Sigmoid colon (tissue), 7 donors: ENCODE data around the gene MAML1. TPM values are rescaled to one million over a fixed set of nuclear protein-coding genes. Genes with fewer than 3 reads are reported as not detected.

ENCODE experiments used
- DNase-seq: peaks from one replicate; pipeline ENCODE4 v3.0.0-alpha.2; 2019
- H3K27ac ChIP-seq, 4 donors: fragments of 200-600 bp; sonication (generic); one replicate each; pipeline ENCODE4 v1.5.1; 2016 to 2019; ENCODE audit warnings: mild to moderate bottlenecking in 1 of 4
- H3K27me3 ChIP-seq, 3 donors: fragments of 200-600 bp; sonication (generic); one replicate each; pipeline ENCODE4 v1.5.1; 2019; ENCODE audit warnings: mild to moderate bottlenecking in 1 of 3
- H3K36me3 ChIP-seq, 4 donors: fragments of 200-600 bp; sonication (generic); one replicate each; pipeline ENCODE4 v1.5.1; 2016 to 2019
- H3K4me1 ChIP-seq, 4 donors: fragments of 200-600 bp; sonication (generic); one replicate each; pipeline ENCODE4 v1.5.1; 2017 to 2019
- H3K4me3 ChIP-seq, 4 donors: fragments of 200-600 bp; sonication (generic); one replicate each; pipeline ENCODE4 v1.5.1; 2017 to 2019; ENCODE audit warnings: mild to moderate bottlenecking in 2 of 4, moderate library complexity in 1 of 4
- H3K9me3 ChIP-seq, 4 donors: fragments of 200-600 bp in 3 of 4; sonication (generic) in 3 of 4; one replicate each; pipeline versions ENCODE4 v1.5.1 to v1.6.1; 2013 to 2019
- EP300 ChIP-seq, 4 donors: sonication (generic); formaldehyde crosslinking; IDR thresholded peaks; one replicate each; pipeline ENCODE4 v1.6.1; 2017; ENCODE audit warnings: antibody characterized with exemption in 4 of 4
- POLR2A ChIP-seq, 2 donors: fragments of 450-650 bp; IDR thresholded peaks; one replicate each; pipeline ENCODE4 v1.6.1; 2016; ENCODE audit warnings: antibody characterized with exemption in 2 of 2, mild to moderate bottlenecking in 2 of 2, moderate library complexity in 2 of 2
- POLR2AphosphoS5 ChIP-seq, 4 donors: sonication (generic); formaldehyde crosslinking; IDR thresholded peaks; one replicate each; pipeline ENCODE4 v1.6.1; 2017; ENCODE audit warnings: antibody characterized with exemption in 4 of 4
- WGBS, 2 donors: extraction: QIAGEN DNeasy Blood & Tissue Kit; methylation state at CpG; one replicate each; pipeline ENCODE4 v1.1.7; 2013; 5-methylcytosine and 5-hydroxymethylcytosine counted together
- intact Hi-C: fragments of 100-400 bp; cut with DNase I; formaldehyde crosslinking; loops from one replicate; pipeline ENCODE4 v1.15.1; 2023
- polyA plus RNA-seq, 3 donors: library from polyadenylated mRNA; stranded (reverse); fragments of 200-250 nt; gene quantifications; one replicate each; pipeline ENCODE4 v1.2.3, GENCODE V29; 2013
- total RNA-seq, 4 donors: library from RNA; depleted of rRNA; stranded (reverse); fragments of >200 nt; gene quantifications; one replicate each; pipeline ENCODE4 v1.1.0, GENCODE V29; 2016
- TF ChIP-seq, protein P1 (sequence below), 4 experiments: fragments of 450-650 bp in 3 of 4; fragments of 200-600 bp in 1 of 4; IDR thresholded peaks; one replicate each; pipeline ENCODE4 v1.5.1; 2016 to 2019; ENCODE audit warnings: antibody characterized with exemption in 4 of 4, mild to moderate bottlenecking in 3 of 4, moderate library complexity in 2 of 4
- donor health status: healthy with polysubstance abuse.
- donor health status: Bipolar disorder and iron deficiency.
- donor health status: healthy.

The MAML1 gene
- total and polyA plus RNA-seq, 7 donors = 7.2 to 30.2 (median 18.1) TPM

DNA sequence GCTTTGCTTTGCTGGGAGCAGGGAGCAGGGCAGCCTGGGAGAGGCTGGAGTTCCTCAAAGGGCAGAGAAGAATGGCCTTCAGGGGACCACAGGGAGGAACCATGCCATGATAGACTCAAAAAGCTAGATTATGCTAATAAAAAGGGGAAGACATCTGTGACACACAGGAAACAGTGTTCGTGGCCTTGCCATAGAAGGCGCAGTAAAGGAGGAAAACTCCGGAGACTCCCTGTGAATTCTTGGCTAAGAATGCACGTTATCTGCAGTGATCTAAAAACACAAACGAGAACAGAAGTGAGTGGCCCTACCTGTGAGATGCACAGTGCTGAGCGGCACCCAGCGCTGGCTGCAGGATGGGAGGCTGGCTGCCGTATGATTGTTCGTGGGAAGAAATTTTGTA lies 45.3 kb downstream of the MAML1 start:
- no peaks in the 10 kb centered on the region for H3K9me3 ChIP-seq
- WGBS, 2 donors = 81 to 87% methylated on average over 9 of the region's 9 CpGs
- no peak overlapping the region for H3K27ac ChIP-seq
- peaks cover 15 to 78% (median 46%) of the 10 kb centered on the region in 4 donors for H3K36me3 ChIP-seq
- H3K4me3 ChIP-seq = no peak overlapping the region
- H3K4me1 ChIP-seq = peaks cover 0 to 11% (median 10%) of the 10 kb centered on the region in 4 donors
- no peak for DNase-seq
- intact Hi-C loops = no loop called here
- no peak for TF ChIP-seq POLR2A (IDR thresholded peaks at IDR 0.05)
- TF ChIP-seq, protein P1, sequence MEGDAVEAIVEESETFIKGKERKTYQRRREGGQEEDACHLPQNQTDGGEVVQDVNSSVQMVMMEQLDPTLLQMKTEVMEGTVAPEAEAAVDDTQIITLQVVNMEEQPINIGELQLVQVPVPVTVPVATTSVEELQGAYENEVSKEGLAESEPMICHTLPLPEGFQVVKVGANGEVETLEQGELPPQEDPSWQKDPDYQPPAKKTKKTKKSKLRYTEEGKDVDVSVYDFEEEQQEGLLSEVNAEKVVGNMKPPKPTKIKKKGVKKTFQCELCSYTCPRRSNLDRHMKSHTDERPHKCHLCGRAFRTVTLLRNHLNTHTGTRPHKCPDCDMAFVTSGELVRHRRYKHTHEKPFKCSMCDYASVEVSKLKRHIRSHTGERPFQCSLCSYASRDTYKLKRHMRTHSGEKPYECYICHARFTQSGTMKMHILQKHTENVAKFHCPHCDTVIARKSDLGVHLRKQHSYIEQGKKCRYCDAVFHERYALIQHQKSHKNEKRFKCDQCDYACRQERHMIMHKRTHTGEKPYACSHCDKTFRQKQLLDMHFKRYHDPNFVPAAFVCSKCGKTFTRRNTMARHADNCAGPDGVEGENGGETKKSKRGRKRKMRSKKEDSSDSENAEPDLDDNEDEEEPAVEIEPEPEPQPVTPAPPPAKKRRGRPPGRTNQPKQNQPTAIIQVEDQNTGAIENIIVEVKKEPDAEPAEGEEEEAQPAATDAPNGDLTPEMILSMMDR (IDR thresholded peaks at IDR 0.05) = no peak
- H3K27me3 ChIP-seq = no peaks in the 10 kb centered on the region

DNA sequence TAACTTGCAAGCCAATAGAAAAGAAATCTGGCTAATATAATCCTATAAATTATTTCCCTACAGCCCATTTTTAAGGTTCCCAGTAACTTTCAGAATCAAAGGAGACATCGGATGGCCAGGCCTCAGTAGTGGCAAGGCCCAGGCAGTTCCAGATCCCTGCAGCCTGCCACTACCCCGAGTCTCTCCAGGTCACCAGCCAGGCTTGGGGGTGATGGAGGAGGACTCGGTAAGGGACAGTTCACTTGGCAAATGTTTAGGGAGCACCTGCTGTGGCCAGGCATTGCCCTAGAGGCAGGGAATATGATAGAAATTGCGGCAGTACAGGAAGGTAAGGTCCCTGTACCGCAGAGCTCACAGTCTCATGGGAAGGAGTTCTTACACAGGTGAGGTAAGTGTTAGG lies 46.0 kb downstream of the MAML1 start:
- H3K9me3 ChIP-seq = no peaks in the 10 kb centered on the region
- H3K4me1 ChIP-seq = peaks cover 0 to 11% (median 10%) of the 10 kb centered on the region in 4 donors
- H3K27me3 ChIP-seq = no peaks in the 10 kb centered on the region
- intact Hi-C loops = no loop called here
- DNase-seq = no peak
- H3K36me3 ChIP-seq = peaks cover 10 to 71% (median 40%) of the 10 kb centered on the region in 4 donors
- no peak for TF ChIP-seq EP300 (IDR thresholded peaks at IDR 0.05)
- no peak for TF ChIP-seq POLR2AphosphoS5 (IDR thresholded peaks at IDR 0.05)
- TF ChIP-seq POLR2A (IDR thresholded peaks at IDR 0.05) = no peak
- TF ChIP-seq, protein P1 (IDR thresholded peaks at IDR 0.05) = no peak
- H3K27ac ChIP-seq = no peak overlapping the region
- no peak overlapping the region for H3K4me3 ChIP-seq
- WGBS, 2 donors = 96% methylated on average over 5 of the region's 5 CpGs

GRCh38 chr5:179779826-179780225 lies 47.2 kb downstream of the MAML1 start:
- no peak overlapping the region for H3K4me3 ChIP-seq

GRCh38 chr5:179780362-179780761 lies 47.7 kb downstream of the MAML1 start:
- H3K27ac ChIP-seq = no peak overlapping the region
- peaks cover 0 to 11% (median 10%) of the 10 kb centered on the region in 4 donors for H3K4me1 ChIP-seq
- no peaks in the 10 kb centered on the region for H3K9me3 ChIP-seq
- intact Hi-C loops = no loop called here
- peaks cover 9 to 53% (median 22%) of the 10 kb centered on the region in 4 donors for H3K36me3 ChIP-seq
- DNase-seq = peak; percentile 65
- no peak overlapping the region for H3K4me3 ChIP-seq
- WGBS, 2 donors = 88 to 91% methylated on average over 7 of the region's 7 CpGs
- no peaks in the 10 kb centered on the region for H3K27me3 ChIP-seq
- TF ChIP-seq EP300 (IDR thresholded peaks at IDR 0.05) (no peak), POLR2A (IDR thresholded peaks at IDR 0.05) (no peak), POLR2AphosphoS5 (IDR thresholded peaks at IDR 0.05) (no peak)
- TF ChIP-seq, protein P1 (IDR thresholded peaks at IDR 0.05) = no peak

More at GRCh38 chr5:179779826-179780225, 47.2 kb downstream of the MAML1 start:
- Histone ChIP-seq H3K9me3 (no peaks in the 10 kb centered on the region), H3K27me3 (no peaks in the 10 kb centered on the region), H3K36me3 (peaks cover 9 to 59% (median 28%) of the 10 kb centered on the region in 4 donors), H3K4me1 (peaks cover 0 to 11% (median 10%) of the 10 kb centered on the region in 4 donors), H3K27ac (no peak overlapping the region)
- 92 to 94% methylated on average over 4 of the region's 4 CpGs for WGBS, 2 donors
- intact Hi-C loops = no loop called here
- DNase-seq = no peak
- TF ChIP-seq POLR2AphosphoS5 (IDR thresholded peaks at IDR 0.05) = no peak
- TF ChIP-seq EP300 (IDR thresholded peaks at IDR 0.05) = no peak
- TF ChIP-seq, protein P1 (IDR thresholded peaks at IDR 0.05) = no peak
- TF ChIP-seq POLR2A (IDR thresholded peaks at IDR 0.05) = no peak

DNA sequence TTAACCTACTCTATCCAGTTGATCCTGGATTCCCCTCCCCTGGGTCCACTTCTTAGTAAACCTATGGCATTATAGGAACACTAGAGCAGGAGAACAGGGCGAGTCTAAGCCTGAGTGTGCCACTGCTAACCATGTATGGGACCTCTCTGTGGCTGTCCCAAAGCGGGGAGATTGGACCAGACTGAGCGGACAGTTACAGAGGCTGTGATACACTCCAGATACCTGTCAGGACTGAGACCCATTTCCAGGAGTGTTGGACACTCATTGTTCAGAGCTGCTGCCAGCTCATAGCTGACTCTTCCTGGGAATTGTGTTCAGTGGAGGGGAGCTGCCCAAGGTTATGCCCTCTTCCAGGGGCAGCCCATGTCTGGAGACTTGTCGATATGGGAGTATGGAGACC lies 49.2 kb downstream of the MAML1 start:
- Histone ChIP-seq H3K4me3 (no peak overlapping the region), H3K36me3 (peaks cover 0 to 38% (median 11%) of the 10 kb centered on the region in 4 donors), H3K9me3 (no peaks in the 10 kb centered on the region), H3K4me1 (peaks cover 0 to 11% (median 10%) of the 10 kb centered on the region in 4 donors), H3K27me3 (no peaks in the 10 kb centered on the region), H3K27ac (peak overlapping the region in 1 of 4 donors; percentile 11)
- DNase-seq = no peak
- peak in 2 of 4 donors; percentile 45 to 64 for TF ChIP-seq POLR2AphosphoS5 (IDR thresholded peaks at IDR 0.05)
- no peak for TF ChIP-seq EP300 (IDR thresholded peaks at IDR 0.05)
- WGBS, 2 donors = 93 to 95% methylated on average over 4 of the region's 4 CpGs
- intact Hi-C loops = no loop called here
